HG03469 (cell line): ENCODE results near the gene CHST7.
"Not testable (repeated sequence)": the region's sequence is repeated elsewhere in the genome, so short reads cannot be mapped to it uniquely, and the experiment has no call there.

ENCODE experiments used
- ATAC-seq: cut with Tn5 transposase; IDR thresholded peaks from one replicate; pipeline ENCODE4 v1.9.1; 2021; ENCODE audit warnings: mild to moderate bottlenecking, moderate library complexity, moderate number of reproducible peaks; ENCODE audit not compliant: unreplicated experiment

The CHST7 gene

DNA sequence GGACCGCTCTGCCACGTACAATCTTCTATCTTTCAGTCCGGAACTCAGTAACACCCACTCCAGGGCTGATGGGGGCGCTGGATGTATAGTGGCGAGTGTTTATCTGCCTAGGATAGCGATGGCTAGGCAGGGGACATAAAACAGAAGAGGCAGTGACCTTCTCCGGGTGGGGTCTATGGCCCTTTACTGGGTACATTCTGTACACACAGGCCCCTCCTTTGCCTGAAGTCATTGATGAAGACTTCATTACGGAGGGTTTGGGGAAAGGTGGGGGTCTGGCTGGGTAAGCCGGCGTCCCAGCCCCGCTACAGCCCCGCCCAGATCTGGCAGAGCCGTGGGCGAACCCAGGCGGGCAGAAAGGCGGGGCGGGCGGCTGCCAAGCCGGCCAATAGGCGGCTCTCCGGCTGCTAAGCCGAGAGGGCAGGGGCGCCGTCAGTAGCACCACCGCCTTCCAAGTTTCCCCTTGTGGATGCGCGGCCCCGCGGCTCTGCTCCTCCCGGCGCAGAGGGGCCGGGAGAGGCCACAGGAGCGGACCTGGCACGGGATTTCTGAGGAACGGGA is at the start of gene CHST7:
Gene CHST7 (plus strand): TSS at position 435 of the 561 bp plus-strand sequence. CDS start 167 bp downstream, outside the sequence.
- no peak for ATAC-seq

- not testable (repeated sequence) for ATAC-seq
Observed at GRCh38 chrX:46528640-46529039, 44.9 kb upstream of the CHST7 start.

DNA sequence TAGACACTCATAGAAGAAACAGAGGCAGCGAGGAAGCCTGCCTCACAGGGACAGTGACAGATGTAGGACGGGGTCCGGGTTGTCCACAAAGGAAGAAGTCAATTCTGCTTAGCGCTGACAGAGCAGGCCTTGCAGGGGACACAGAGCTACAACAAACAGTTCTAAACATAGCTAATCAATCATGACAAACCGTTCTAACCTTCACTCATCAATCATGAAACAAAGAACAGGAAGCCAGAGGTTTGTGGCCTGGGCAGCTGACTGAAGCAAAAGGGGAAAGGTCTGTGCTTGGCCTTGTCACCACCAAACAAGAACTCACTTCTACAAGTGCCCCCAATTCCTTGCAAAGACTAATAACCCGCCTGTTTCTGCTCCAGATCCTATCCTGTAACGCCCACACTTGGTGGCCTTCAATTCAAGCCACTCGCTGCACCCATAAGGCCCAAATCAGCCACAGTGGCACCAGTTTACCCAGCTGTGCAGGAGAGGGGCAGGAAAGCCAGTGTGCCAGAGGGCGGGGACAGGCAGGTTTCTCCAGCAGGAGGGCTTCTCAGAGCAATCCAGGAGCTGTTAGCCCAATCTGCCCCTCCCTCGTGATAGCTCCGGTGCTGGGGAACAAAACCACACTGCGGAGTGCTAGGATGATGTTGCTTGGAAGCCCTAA is 43.7 kb upstream of the CHST7 start:
- not testable (repeated sequence) for ATAC-seq

DNA sequence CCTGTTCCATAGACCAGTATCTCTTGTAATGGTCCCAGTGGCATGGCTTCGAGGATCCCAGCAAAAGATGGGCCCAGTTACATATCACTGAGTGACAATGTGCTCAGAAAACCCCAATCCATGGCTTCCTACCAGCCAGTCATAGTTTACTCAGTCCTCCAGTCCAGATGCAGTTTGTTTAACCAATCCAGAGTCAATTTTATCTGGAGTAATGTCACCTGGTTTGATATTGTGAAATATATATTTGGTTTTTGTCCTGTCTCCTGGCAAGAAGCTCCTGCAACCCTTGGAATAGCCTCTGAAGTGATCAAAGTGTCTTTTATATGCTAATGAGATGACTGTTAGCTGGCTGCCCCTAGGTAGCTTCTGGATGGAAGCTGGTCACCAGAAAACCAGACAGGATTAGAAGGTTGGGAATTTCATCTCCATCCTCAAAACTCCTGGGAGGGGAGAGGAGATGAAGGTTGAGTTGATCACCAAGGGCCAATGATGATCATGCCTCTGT is 43.1 kb upstream of the CHST7 start:
- ATAC-seq: not testable (repeated sequence)

DNA sequence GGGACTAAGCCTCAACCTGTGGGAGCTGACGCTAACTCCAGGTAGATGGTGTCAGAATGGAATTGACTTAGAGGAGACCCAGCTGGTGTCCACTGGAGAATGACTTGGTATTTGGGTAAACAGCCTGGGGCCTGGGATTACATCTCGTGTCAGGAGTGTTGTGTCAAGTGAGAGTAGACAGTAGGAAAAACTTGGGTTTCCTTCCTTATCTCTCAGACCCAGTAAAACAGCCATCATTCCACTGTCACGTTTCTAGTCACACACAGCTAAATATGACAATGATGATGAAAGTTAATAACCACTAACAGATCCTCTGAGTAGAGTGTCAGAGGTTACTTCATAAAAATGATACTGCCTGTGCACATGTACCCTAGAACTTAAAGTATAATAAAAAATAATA is 42.1 kb upstream of the CHST7 start:
- ATAC-seq: no peak

DNA sequence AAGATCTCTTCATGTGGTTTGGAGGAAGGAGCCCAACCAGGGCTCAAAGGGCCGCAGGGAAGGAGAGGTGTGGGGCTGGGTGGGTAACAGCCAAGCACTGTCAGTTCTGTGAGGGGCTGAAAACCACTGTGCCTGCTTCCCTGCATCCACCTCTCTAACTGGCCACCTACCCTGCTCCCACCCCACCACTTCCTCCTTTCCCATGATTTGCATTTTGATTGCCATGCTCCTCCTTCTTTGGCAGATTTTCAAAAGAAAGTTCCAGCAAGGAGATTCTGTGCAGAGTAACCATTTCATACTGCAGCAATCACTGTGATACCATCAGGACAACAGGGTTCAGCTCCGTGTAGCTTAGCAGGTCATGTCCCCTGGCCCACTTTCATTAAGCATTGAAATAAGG is 30.1 kb upstream of the CHST7 start:
- ATAC-seq: no peak

DNA sequence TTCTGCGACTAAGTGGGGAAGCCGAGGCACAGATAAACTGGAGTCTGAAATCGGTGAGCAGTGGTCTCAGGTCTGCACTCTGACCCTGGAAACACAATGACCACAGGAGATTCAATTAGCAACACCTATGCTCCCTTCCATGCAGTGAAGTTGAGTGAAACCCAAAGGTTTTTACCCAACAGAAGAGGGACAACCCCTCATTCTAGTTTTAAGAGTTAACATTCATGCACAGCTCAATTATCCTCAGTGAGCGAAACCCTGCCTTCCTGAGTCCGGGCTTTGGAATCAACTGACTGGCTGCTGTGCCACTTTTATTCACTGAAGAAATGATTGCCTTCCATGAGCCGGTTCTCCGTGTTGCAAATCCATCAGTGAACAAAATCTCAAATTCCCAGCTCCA is 29.0 kb upstream of the CHST7 start:
- ATAC-seq: not testable (repeated sequence)

GRCh38 chrX:46545111-46546005 is 28.2 kb upstream of the CHST7 start, which contains the start of gene ZNF674:
ZNF674 (minus strand) TSS chrX:46545421; CDS start chrX:46542087, 3,334 bp downstream.
- peak; percentile 75 for ATAC-seq

DNA sequence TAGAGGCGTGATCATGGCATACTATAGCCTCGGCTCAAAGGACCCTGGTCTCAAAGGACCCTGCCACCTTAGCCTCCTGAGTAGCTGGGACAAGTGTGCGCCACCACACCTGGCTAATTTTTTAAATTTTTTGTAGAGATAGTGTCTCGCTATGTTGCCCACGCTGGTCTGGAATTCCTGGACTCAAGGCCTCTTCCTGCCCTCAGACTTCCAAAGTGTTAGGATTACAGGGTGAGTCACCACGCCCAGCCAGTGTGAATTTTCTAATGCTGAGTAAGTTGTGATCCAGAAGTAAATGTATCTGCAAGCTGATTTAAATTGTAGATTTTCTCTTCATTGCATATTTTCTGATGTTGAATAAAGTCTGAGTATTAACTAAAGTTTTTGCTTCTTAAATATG is 25.7 kb upstream of the CHST7 start:
- ATAC-seq: no peak

GRCh38 chrX:46549914-46550313 is 23.7 kb upstream of the CHST7 start:
- ATAC-seq: no peak

GRCh38 chrX:46551494-46552128 is 22.0 kb upstream of the CHST7 start:
- no peak for ATAC-seq

DNA sequence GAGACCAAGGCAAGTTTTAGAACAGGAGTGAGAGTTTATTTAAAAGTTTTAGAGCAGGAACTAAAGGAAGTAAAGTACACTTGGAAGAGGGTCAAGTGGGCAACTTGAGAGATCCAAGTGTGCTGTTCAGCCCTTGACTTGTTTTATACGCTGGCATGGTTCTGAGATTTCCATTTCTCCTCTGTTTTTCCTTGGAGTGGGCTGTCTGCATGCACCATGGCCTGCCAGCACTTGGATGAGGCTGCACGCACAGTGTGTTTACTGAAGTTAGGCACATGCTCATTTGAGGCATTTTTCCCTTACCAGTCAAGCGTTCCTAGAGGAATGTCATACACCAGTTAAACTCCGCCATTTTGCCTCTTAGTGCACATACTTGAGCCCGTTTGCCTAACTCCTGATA is 19.6 kb upstream of the CHST7 start:
- ATAC-seq: no peak

- no peak for ATAC-seq
Observed at GRCh38 chrX:46554942-46555341, 18.6 kb upstream of the CHST7 start.

DNA sequence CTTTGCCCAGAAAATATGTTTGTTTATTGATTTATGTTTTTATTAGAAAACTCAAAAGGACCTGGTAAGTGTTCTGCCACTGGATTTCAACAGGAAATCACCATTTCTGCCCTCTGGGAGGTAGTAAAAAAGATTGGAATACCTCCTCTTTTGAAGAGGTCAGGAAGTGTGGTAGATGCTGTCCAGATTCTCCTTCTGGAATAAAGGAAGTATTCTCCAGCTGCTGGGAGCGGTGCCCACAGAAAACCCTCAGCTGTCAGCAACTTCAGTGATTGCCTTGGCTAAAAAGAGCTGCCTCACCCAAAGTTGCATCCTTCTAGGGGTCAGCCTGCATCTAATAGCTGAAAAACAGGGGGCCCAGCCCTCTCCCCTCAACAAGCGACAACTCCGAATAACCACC is 14.5 kb upstream of the CHST7 start:
- ATAC-seq: no peak

- ATAC-seq: peak; percentile 99
Observed at GRCh38 chrX:46561824-46562657, 11.5 kb upstream of the CHST7 start.

DNA sequence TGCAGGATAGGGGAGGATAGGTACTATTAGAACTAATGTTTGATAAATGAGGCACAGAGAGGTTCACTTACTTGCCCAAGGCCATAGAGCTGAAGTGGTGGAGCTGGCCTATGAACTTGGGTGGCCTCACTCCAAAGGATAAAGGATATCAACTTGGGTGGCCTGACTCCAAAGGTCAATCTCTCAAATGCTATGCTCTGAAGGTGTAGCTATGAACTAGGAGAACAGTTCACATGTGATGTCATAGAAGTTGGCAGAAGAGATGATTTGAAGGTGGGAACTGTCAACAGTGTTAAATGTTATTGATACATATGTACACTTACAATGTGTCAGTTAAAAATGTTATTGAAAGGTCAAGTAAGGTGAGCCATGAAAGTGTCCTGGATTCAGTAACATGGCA is 6.2 kb upstream of the CHST7 start:
- ATAC-seq: no peak

GRCh38 chrX:46569621-46570020 is 3.9 kb upstream of the CHST7 start:
- no peak for ATAC-seq

GRCh38 chrX:46571423-46572339 is 1.9 kb upstream of the CHST7 start:
- no peak for ATAC-seq

DNA sequence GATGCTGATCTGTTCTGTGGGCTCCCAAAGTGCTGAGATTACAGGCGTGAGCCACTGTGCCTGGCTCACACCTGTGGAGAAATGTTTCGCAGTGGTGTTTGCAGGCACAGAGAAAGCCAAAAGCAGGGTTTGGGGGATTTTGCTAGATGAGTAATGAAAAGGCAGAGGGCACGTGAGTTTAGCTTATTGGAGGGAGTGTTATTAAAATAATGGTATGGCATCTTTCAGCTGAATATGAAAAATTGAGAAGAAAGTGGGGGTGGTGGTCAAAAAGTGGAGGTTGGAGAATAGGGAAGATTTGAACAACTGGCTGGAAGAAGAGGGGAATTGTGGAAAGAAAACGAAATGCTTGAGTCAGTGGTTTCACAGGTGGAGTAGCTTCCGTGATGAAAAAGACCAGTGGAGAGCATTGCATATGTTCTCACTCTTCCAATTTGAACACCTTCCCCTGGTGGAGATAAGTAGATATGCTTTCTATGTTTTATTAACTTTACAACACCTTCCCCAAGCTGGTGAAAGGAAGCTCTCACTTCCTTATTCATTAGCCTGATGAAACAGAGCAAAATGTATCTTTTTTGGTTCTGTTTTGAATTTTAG is 1.1 kb upstream of the CHST7 start:
- ATAC-seq: peak; percentile 41
